Activated T-helper 1 cell treated with anti-CD3 and anti-CD28 coated beads, Interleukin-2, amount 50 U/mL, for 16 hours (primary cell): ENCODE results near the gene HNRNPL.
"Not testable (repeated sequence)": the region's sequence is repeated elsewhere in the genome, so short reads cannot be mapped to it uniquely, and the experiment has no call there.

Source experiments
- DNase-seq, 2 donors: peaks; one replicate each; pipeline ENCODE4 v3.0.0-alpha.2; 2020; ENCODE audit warnings: low read depth in 1 of 2, low spot score in 1 of 2

Gene HNRNPL

GRCh38 chr19:38803543-38803942 is 46.2 kb downstream of the HNRNPL start:
- no peak for DNase-seq

- DNase-seq, result no peak
Measured at GRCh38 chr19:38801359-38802095, 48.3 kb downstream of the HNRNPL start.

- no peak for DNase-seq
Measured at GRCh38 chr19:38800577-38801347, 49.0 kb downstream of the HNRNPL start.

GRCh38 chr19:38799104-38799503 is 50.7 kb downstream of the HNRNPL start:
- no peak for DNase-seq

GRCh38 chr19:38797781-38798180 is 52.0 kb downstream of the HNRNPL start:
- DNase-seq, result not testable (repeated sequence)

GRCh38 chr19:38796154-38796553 is 53.6 kb downstream of the HNRNPL start:
- no peak for DNase-seq

GRCh38 chr19:38795549-38795948 is 54.2 kb downstream of the HNRNPL start:
- no peak for DNase-seq

- no peak for DNase-seq
Measured at GRCh38 chr19:38793671-38794070, 56.1 kb downstream of the HNRNPL start.

- no peak for DNase-seq
Measured at GRCh38 chr19:38793177-38793576, 56.6 kb downstream of the HNRNPL start.

- peak in 1 of 2 donors; percentile 25 for DNase-seq
Measured at GRCh38 chr19:38792250-38793111, 57.3 kb downstream of the HNRNPL start.

GRCh38 chr19:38791451-38792064 is 58.2 kb downstream of the HNRNPL start:
- not testable (repeated sequence) for DNase-seq

GRCh38 chr19:38790507-38791403 is 59.0 kb downstream of the HNRNPL start:
- not testable (repeated sequence) for DNase-seq

GRCh38 chr19:38788478-38789243 is 61.1 kb downstream of the HNRNPL start, which contains the start of gene LGALS7B:
Gene LGALS7B, plus strand, starts transcription at chr19:38789200. Its CDS starts 27 bp downstream, at chr19:38789227.
- no peak for DNase-seq

- DNase-seq, result no peak
Measured at GRCh38 chr19:38786572-38787265, 63.1 kb downstream of the HNRNPL start.
